Ectodermal cell (in vitro differentiated cells): Measurements from ENCODE around the gene EFHC1.

Source experiments
- H3K27ac ChIP-seq: 2 replicates; pipeline ENCODE4 v1.7.0; 2013; ENCODE audit warnings: mild to moderate bottlenecking, low read depth, low read length; ENCODE audit not compliant: insufficient read depth, poor library complexity, severe bottlenecking
- H3K27me3 ChIP-seq: 2 replicates; pipeline ENCODE4 v1.7.0; 2013; ENCODE audit warnings: mild to moderate bottlenecking, low read length; ENCODE audit not compliant: insufficient read depth, control insufficient read depth, poor library complexity, severe bottlenecking
- H3K36me3 ChIP-seq: one replicate; pipeline ENCODE4 v1.7.0; 2013; ENCODE audit warnings: low read length; ENCODE audit not compliant: control insufficient read depth, insufficient read depth
- H3K4me1 ChIP-seq: one replicate; pipeline ENCODE4 v1.7.0; 2013; ENCODE audit warnings: low read length; ENCODE audit not compliant: control insufficient read depth, insufficient read depth
- H3K4me3 ChIP-seq: 2 replicates; pipeline ENCODE4 v1.7.0; 2013; ENCODE audit warnings: low read depth, low read length, control low read depth; ENCODE audit not compliant: insufficient read depth
- H3K9me3 ChIP-seq: 2 replicates; pipeline ENCODE4 v1.7.0; 2013; ENCODE audit warnings: mild to moderate bottlenecking, low read length, moderate library complexity; ENCODE audit not compliant: control insufficient read depth
- WGBS, 2 experiments: methylation state at CpG; one replicate each; pipeline ENCODE4 v1.1.7; 2013; ENCODE audit warnings: missing lambda C conversion rate in 2 of 2; 5-methylcytosine and 5-hydroxymethylcytosine counted together

EFHC1 gene

GRCh38 chr6:52544602-52545405, 124.7 kb downstream of the EFHC1 start:
- Histone ChIP-seq H3K9me3 (no peaks in the 10 kb centered on the region), H3K27me3 (no peaks in the 10 kb centered on the region), H3K4me3 (no peak overlapping the region), H3K4me1 (peaks cover 14% of the 10 kb centered on the region), H3K36me3 (no peaks in the 10 kb centered on the region), H3K27ac (no peak overlapping the region)
- WGBS, 2 experiments: 94% methylated on average over 8 to 9 of the region's 9 CpGs

- Histone ChIP-seq H3K4me1 (peaks cover 21% of the 10 kb centered on the region), H3K27ac (no peak overlapping the region)
- WGBS, 2 experiments: 92 to 95% methylated on average over 6 of the region's 6 CpGs
These were observed 125.4 kb downstream of the EFHC1 start for GRCh38 chr6:52545406-52546119.

DNA sequence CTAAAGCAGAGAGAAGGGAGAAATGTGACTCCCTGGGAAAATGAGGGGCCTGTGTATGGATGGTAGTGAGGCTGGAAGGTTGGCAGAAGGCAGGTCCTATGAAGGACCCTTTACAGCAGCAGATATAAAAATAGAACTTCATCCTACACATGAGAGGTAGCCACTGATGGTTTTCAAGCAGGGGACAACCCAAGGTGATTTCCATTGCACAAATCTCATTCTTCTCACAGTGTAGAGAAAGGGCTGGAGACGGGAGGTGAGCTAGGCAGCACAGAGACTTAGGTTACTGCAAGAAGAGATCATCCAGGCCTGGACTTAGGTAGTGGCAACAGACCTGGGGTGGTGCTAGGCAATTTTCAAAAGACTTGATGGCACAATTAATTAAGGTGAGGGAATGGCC, 126.0 kb downstream of the EFHC1 start:
- H3K4me1 ChIP-seq: peaks cover 28% of the 10 kb centered on the region

More at GRCh38 chr6:52545406-52546119, 125.4 kb downstream of the EFHC1 start:
- H3K9me3 ChIP-seq: no peaks in the 10 kb centered on the region
- H3K4me3 ChIP-seq: no peak overlapping the region
- H3K27me3 ChIP-seq: no peaks in the 10 kb centered on the region
- H3K36me3 ChIP-seq: no peaks in the 10 kb centered on the region

DNA sequence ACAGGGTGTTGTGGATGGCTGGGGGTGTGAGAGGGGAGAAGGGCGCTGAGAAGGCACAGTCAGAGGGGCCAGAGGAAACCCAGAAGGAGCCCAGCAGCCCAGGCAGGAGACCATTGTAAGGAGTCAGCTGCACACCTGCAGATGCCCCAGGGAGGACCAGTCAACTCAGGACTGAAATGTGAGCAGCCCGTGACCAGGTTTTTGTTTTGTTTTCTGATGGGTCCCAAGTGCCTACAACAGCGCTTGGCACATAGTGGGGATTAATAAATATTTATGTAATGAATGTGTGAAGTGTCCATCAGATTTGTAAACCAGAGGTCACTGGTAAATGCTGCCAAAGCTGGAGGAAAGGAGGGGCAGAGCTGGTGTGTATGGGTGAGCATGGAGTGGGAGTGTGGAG, 126.5 kb downstream of the EFHC1 start:
- Histone ChIP-seq H3K4me3 (no peak overlapping the region), H3K27me3 (no peaks in the 10 kb centered on the region), H3K4me1 (peaks cover 30% of the 10 kb centered on the region), H3K9me3 (no peaks in the 10 kb centered on the region), H3K36me3 (no peaks in the 10 kb centered on the region), H3K27ac (no peak overlapping the region)
- WGBS, 2 experiments: 91 to 92% methylated on average over 3 of the region's 3 CpGs

More for the DNA sequence above, 126.0 kb downstream of the EFHC1 start:
- WGBS, 2 experiments: 95 to 100% methylated on average over 1 of the region's 1 CpG
- Histone ChIP-seq H3K4me3 (no peak overlapping the region), H3K9me3 (no peaks in the 10 kb centered on the region), H3K27me3 (no peaks in the 10 kb centered on the region), H3K27ac (no peak overlapping the region), H3K36me3 (no peaks in the 10 kb centered on the region)

- no peak overlapping the region for H3K4me3 ChIP-seq
- H3K36me3 ChIP-seq: no peaks in the 10 kb centered on the region
- no peaks in the 10 kb centered on the region for H3K9me3 ChIP-seq
- WGBS, 2 experiments: 91 to 94% methylated on average over 9 of the region's 9 CpGs
- no peaks in the 10 kb centered on the region for H3K27me3 ChIP-seq
- no peak overlapping the region for H3K27ac ChIP-seq
- H3K4me1 ChIP-seq: peaks cover 42% of the 10 kb centered on the region
These were observed 127.7 kb downstream of the EFHC1 start for GRCh38 chr6:52547647-52548352.

GRCh38 chr6:52548353-52548713, 128.2 kb downstream of the EFHC1 start:
- WGBS, 2 experiments: 96% methylated on average over 7 of the region's 7 CpGs
- Histone ChIP-seq H3K4me3 (no peak overlapping the region), H3K9me3 (no peaks in the 10 kb centered on the region), H3K4me1 (peaks cover 44% of the 10 kb centered on the region), H3K27me3 (no peaks in the 10 kb centered on the region), H3K36me3 (no peaks in the 10 kb centered on the region), H3K27ac (no peak overlapping the region)

DNA sequence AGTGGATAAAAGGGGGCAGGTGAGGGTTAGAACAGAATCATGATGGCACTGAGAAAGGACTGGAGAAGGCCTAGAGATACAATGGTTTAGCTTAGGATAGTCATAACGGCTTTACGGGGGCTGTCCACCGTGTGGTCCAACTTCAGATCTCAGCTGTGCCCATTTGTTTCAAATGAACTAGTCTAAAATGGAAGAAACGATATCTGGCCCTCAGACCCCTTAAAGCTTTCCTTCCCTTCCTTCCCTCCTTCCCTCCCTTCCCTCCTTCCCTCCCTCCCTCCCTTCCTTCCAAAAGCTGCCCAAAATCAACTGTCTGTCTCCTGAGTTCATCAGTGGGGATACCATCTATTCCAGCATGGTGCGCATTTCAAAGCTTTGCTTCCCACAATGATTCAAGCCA, 128.9 kb downstream of the EFHC1 start:
- no peaks in the 10 kb centered on the region for H3K36me3 ChIP-seq
- no peaks in the 10 kb centered on the region for H3K9me3 ChIP-seq
- H3K4me3 ChIP-seq: no peak overlapping the region
- WGBS, 2 experiments: 93 to 94% methylated on average over 5 of the region's 5 CpGs
- H3K4me1 ChIP-seq: peaks cover 39% of the 10 kb centered on the region
- H3K27me3 ChIP-seq: no peaks in the 10 kb centered on the region
- H3K27ac ChIP-seq: no peak overlapping the region

- H3K36me3 ChIP-seq: no peaks in the 10 kb centered on the region
- no peak overlapping the region for H3K27ac ChIP-seq
- no peaks in the 10 kb centered on the region for H3K27me3 ChIP-seq
- H3K9me3 ChIP-seq: no peaks in the 10 kb centered on the region
- H3K4me3 ChIP-seq: no peak overlapping the region
- WGBS, 2 experiments: 85 to 86% methylated on average over 4 of the region's 4 CpGs
- peaks cover 37% of the 10 kb centered on the region for H3K4me1 ChIP-seq
These were observed 129.3 kb downstream of the EFHC1 start for GRCh38 chr6:52549428-52549827.

DNA sequence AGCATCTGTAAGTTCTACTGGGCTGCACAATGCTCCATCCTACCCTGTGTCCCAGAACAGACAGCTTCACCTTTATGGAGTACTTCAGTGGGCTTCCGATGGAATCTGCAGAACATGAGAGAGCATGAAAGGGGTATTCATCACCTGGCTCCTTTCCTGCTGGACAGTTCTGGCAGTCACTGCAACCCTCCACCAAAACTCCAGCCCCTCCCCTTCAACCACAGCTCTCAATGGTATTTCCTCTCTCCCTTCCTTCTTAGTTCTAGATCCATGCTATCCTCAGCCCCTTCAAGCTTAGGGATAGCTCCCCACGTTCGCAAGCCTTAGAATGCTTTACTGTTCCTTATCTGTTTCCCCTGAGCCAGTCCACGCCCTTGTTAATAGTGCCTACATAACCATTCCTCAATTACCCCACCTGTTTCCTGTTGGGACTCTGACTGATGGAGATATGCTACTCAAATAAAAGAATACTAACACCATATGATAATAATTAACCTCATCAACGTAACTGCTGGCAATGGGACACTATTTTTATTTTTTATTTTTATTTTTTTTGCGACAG, 130.0 kb downstream of the EFHC1 start:
- Histone ChIP-seq H3K4me1 (peaks cover 37% of the 10 kb centered on the region), H3K9me3 (no peaks in the 10 kb centered on the region), H3K27me3 (no peaks in the 10 kb centered on the region), H3K27ac (no peak overlapping the region), H3K36me3 (no peaks in the 10 kb centered on the region), H3K4me3 (no peak overlapping the region)
- WGBS, 2 experiments: 93 to 94% methylated on average over 5 to 6 of the region's 6 CpGs

- H3K9me3 ChIP-seq: no peaks in the 10 kb centered on the region
- no peaks in the 10 kb centered on the region for H3K27me3 ChIP-seq
- peak overlapping the region; percentile 76 for H3K27ac ChIP-seq
- H3K4me1 ChIP-seq: peaks cover 37% of the 10 kb centered on the region
- WGBS, 2 experiments: 92 to 95% methylated on average over 5 of the region's 5 CpGs
- H3K4me3 ChIP-seq: no peak overlapping the region
- no peaks in the 10 kb centered on the region for H3K36me3 ChIP-seq
These were observed 130.7 kb downstream of the EFHC1 start for GRCh38 chr6:52550870-52551269.
